H9 (cell line): ENCODE data around the gene SDR42E2. TPM values are rescaled to one million over a fixed set of nuclear protein-coding genes. Genes with fewer than 3 reads are reported as not detected.

Experiments
- DNase-seq: peaks from one replicate; pipeline ENCODE4 v3.0.0-alpha.2; 2017
- H2AFZ ChIP-seq: one replicate; pipeline ENCODE4 v1.6.1; 2013; ENCODE audit warnings: mild to moderate bottlenecking, low read length, control low read depth, moderate library complexity
- H2AK5ac ChIP-seq: 2 replicates; pipeline ENCODE4 v1.6.1; 2013; ENCODE audit warnings: low read length, control low read depth, mixed read lengths; ENCODE audit not compliant: insufficient read length
- H2BK120ac ChIP-seq: one replicate; pipeline ENCODE4 v1.6.1; 2013; ENCODE audit warnings: low read depth, mild to moderate bottlenecking, low read length, control low read depth, inconsistent platforms; ENCODE audit not compliant: poor library complexity, severe bottlenecking
- H2BK12ac ChIP-seq: 2 replicates; pipeline ENCODE4 v1.6.1; 2013; ENCODE audit warnings: low read length, control low read depth, mixed read lengths, low read depth; ENCODE audit not compliant: insufficient read length
- H2BK15ac ChIP-seq: 2 replicates; pipeline ENCODE4 v1.6.1; 2013; ENCODE audit warnings: low read depth, low read length, control low read depth
- H2BK20ac ChIP-seq: one replicate; pipeline ENCODE4 v1.6.1; 2013; ENCODE audit warnings: low read depth, mild to moderate bottlenecking, low read length, control low read depth, inconsistent platforms; ENCODE audit not compliant: poor library complexity, severe bottlenecking
- H2BK5ac ChIP-seq: 2 replicates; pipeline ENCODE4 v1.6.1; 2013; ENCODE audit warnings: low read length, control low read depth, mixed read lengths; ENCODE audit not compliant: insufficient read length
- H3K14ac ChIP-seq: 2 replicates; pipeline ENCODE4 v1.6.1; 2013; ENCODE audit warnings: low read length, control low read depth; ENCODE audit not compliant: insufficient read depth
- H3K18ac ChIP-seq: 2 replicates; pipeline ENCODE4 v1.6.1; 2013; ENCODE audit warnings: low read depth, mild to moderate bottlenecking, mixed read lengths, low read length, control low read depth; ENCODE audit not compliant: insufficient read length
- H3K23ac ChIP-seq: 2 replicates; pipeline ENCODE4 v1.6.1; 2013; ENCODE audit warnings: low read length, control low read depth, mixed read lengths, low read depth; ENCODE audit not compliant: insufficient read length
- H3K23me2 ChIP-seq: 2 replicates; pipeline ENCODE4 v1.6.1; 2013; ENCODE audit warnings: low read depth, mild to moderate bottlenecking, mixed read lengths, low read length, control low read depth; ENCODE audit not compliant: insufficient read length, poor library complexity, severe bottlenecking
- H3K27ac ChIP-seq: 2 replicates; pipeline ENCODE4 v1.5.1; 2013; ENCODE audit warnings: low read length, control low read depth, mixed read lengths, low read depth; ENCODE audit not compliant: insufficient read length
- H3K27me3 ChIP-seq: 2 replicates; pipeline ENCODE4 v1.6.1; 2013; ENCODE audit warnings: low read length, control low read depth, inconsistent platforms; ENCODE audit not compliant: insufficient read depth
- H3K4ac ChIP-seq: 2 replicates; pipeline ENCODE4 v1.6.1; 2013; ENCODE audit warnings: low read depth, mild to moderate bottlenecking, control low read depth, inconsistent platforms, low read length, moderate library complexity
- H3K4me1 ChIP-seq: 2 replicates; pipeline ENCODE4 v1.6.1; 2013; ENCODE audit warnings: low read length, control low read depth, inconsistent platforms; ENCODE audit not compliant: insufficient read depth
- H3K4me2 ChIP-seq: 2 replicates; pipeline ENCODE4 v1.6.1; 2013; ENCODE audit warnings: low read length, control low read depth, mixed read lengths; ENCODE audit not compliant: insufficient read length, insufficient read depth
- H3K56ac ChIP-seq: 2 replicates; pipeline ENCODE4 v1.6.1; 2013; ENCODE audit warnings: low read depth, mild to moderate bottlenecking, mixed read lengths, low read length, control low read depth; ENCODE audit not compliant: insufficient read length
- H3K79me1 ChIP-seq: 2 replicates; pipeline ENCODE4 v1.6.1; 2013; ENCODE audit warnings: low read depth, mild to moderate bottlenecking, moderate library complexity, low read length, control low read depth, inconsistent platforms; ENCODE audit not compliant: insufficient read depth, poor library complexity, severe bottlenecking
- H3K79me2 ChIP-seq: 2 replicates; pipeline ENCODE4 v1.6.1; 2013; ENCODE audit warnings: low read length, control low read depth, inconsistent platforms; ENCODE audit not compliant: insufficient read depth
- H3K9ac ChIP-seq: 2 replicates; pipeline ENCODE4 v1.6.1; 2013; ENCODE audit warnings: low read length, control low read depth, mixed read lengths; ENCODE audit not compliant: insufficient read length; ENCODE audit errors: extremely low read depth
- H3K9me3 ChIP-seq: one replicate; pipeline ENCODE4 v1.6.1; 2013; ENCODE audit warnings: low read depth, low read length, inconsistent platforms; ENCODE audit not compliant: control insufficient read depth
- H3T11ph ChIP-seq: one replicate; pipeline ENCODE4 v1.6.1; 2013; ENCODE audit warnings: mild to moderate bottlenecking, low read length, control low read depth, inconsistent platforms
- H4K20me1 ChIP-seq: one replicate; pipeline ENCODE4 v1.6.1; 2013; ENCODE audit not compliant: control insufficient read depth, insufficient read length, insufficient read depth
- H4K5ac ChIP-seq: 2 replicates; pipeline ENCODE4 v1.6.1; 2013; ENCODE audit warnings: low read depth, mild to moderate bottlenecking, mixed read lengths, low read length, control low read depth; ENCODE audit not compliant: insufficient read length
- H4K8ac ChIP-seq: replicated peaks from 2 replicates; pipeline ENCODE4 v1.6.1; 2013; ENCODE audit warnings: low read length, control low read depth, mixed read lengths, low read depth; ENCODE audit not compliant: insufficient read length
- H4K91ac ChIP-seq: 2 replicates; pipeline ENCODE4 v1.6.1; 2013; ENCODE audit warnings: low read depth, mild to moderate bottlenecking, moderate library complexity, mixed read lengths, low read length, control low read depth; ENCODE audit not compliant: insufficient read length
- H3K27ac Mint-ChIP-seq, 3 experiments: 2 replicates in 2 of 3; 3 replicates in 1 of 3; pipeline ENCODE4 v1.8.0; 2020 to 2021; ENCODE audit warnings: mixed read lengths in 3 of 3, mild to moderate bottlenecking in 1 of 3, moderate library complexity in 1 of 3
- H3K27me3 Mint-ChIP-seq: 2 replicates; pipeline ENCODE4 v1.8.0; 2021; ENCODE audit warnings: low read depth, mild to moderate bottlenecking, moderate library complexity, mixed read lengths
- H3K36me3 Mint-ChIP-seq, 3 experiments: 2 replicates in 2 of 3; 3 replicates in 1 of 3; pipeline ENCODE4 v1.8.0; 2020 to 2021; ENCODE audit warnings: low read depth in 3 of 3, mixed read lengths in 3 of 3; ENCODE audit not compliant: insufficient read depth in 1 of 3
- H3K4me1 Mint-ChIP-seq, 2 experiments: 2 replicates each; pipeline ENCODE4 v1.8.0; 2020; ENCODE audit warnings: mixed read lengths in 2 of 2
- H3K4me3 Mint-ChIP-seq, 2 experiments: 2 replicates in 1 of 2; 3 replicates in 1 of 2; pipeline ENCODE4 v1.8.0; 2020 to 2021; ENCODE audit warnings: mild to moderate bottlenecking in 2 of 2, mixed read lengths in 2 of 2, moderate library complexity in 1 of 2
- H3K9me3 Mint-ChIP-seq, 2 experiments: 2 replicates in 1 of 2; 3 replicates in 1 of 2; pipeline ENCODE4 v1.8.0; 2020; ENCODE audit warnings: mild to moderate bottlenecking in 2 of 2, mixed read lengths in 2 of 2, moderate library complexity in 1 of 2
- WGBS: extraction: QIAGEN DNeasy Blood & Tissue Kit; methylation state at CpG from one replicate; pipeline ENCODE4 v1.1.7; 2013; ENCODE audit warnings: missing lambda C conversion rate, low lambda C conversion rate, mixed read lengths; ENCODE audit not compliant: insufficient read length; ENCODE audit errors: extremely low coverage; 5-methylcytosine and 5-hydroxymethylcytosine counted together
- total RNA-seq: library from RNA; stranded (reverse); gene quantifications from 2 replicates; pipeline ENCODE4 v1.2.1, GENCODE V29; 2021
- TF ChIP-seq, protein P1 (sequence below): fragments of 200-600 bp; sonication (generic); conservative IDR thresholded peaks from 3 replicates; pipeline ENCODE4 v1.8.0; 2021; ENCODE audit warnings: antibody characterized with exemption, mild to moderate bottlenecking

The SDR42E2 gene
- total RNA-seq, 1 experiment from 2014 or later = 0.09 TPM

DNA sequence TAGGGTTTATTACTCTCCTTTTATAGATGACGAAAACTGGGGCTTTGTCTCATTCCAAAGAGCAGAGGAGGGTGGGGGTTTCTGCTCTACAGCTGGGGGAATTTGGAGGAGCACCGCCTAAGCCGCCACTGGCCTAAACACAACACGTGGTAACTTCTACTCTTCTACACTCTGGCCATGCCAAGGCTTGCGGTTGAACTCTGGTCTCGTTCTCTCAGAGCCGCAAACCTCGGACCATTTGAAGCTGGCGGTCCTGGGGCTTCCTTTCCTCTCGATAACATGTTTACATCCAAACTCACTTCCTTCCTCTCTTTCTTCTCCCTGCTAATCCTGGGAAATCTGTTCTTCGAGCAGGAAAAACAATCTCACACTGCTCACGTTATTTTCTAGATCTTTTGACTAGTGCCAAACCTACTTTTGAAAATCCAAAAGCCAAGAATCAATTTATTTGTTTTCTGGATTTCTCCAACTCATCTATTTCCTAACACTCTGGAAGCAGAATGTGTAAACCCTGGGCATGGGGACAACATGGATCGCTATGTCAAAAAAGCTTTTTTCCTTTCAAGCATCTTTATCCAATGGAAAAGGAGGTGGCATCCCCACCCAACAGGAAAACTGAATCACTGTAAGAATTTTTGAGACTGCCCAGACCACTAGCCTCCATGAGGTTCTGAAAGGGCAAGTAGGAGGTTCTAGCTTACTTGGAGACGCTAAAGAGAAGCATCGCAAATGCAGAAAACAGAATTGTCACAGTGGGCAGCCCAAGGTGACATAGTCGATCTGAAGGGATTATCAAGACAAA lies 30.2 kb downstream of the SDR42E2 start:
- Histone ChIP-seq H3T11ph (no peak overlapping the region), H4K8ac (no peak overlapping the region), H3K4me2 (peak overlapping the region; percentile 86), H3K27me3 (no peaks in the 10 kb centered on the region), H2BK20ac (no peak overlapping the region), H3K14ac (no peak overlapping the region), H2BK15ac (no peak overlapping the region), H4K20me1 (no peaks in the 10 kb centered on the region), H3K18ac (no peak overlapping the region), H3K9me3 (no peaks in the 10 kb centered on the region), H3K9ac (no peak overlapping the region), H3K4me1 (no peaks in the 10 kb centered on the region; the same call in 1 of the 2 replicates), H3K56ac (no peak overlapping the region), H3K23me2 (peaks cover 12% of the 10 kb centered on the region), H4K91ac (no peak overlapping the region), H3K23ac (no peak overlapping the region), H2BK120ac (no peak overlapping the region), H3K79me1 (no peaks in the 10 kb centered on the region), H2AFZ (no peak overlapping the region), H2BK12ac (no peak overlapping the region), H2BK5ac (no peak overlapping the region), H2AK5ac (no peak overlapping the region), H3K4ac (no peak overlapping the region), H4K5ac (no peak overlapping the region), H3K27ac (no peak overlapping the region), H3K79me2 (no peaks in the 10 kb centered on the region)
- peak; percentile 63 for DNase-seq
- H3K4me1 Mint-ChIP-seq = peaks cover 30 to 36% of the 10 kb centered on the region in 2 experiments
- peaks cover 3 to 4% of the 10 kb centered on the region in 2 experiments; a peak in 3 of 5 replicates for H3K9me3 Mint-ChIP-seq
- H3K27me3 Mint-ChIP-seq = peaks cover 11% of the 10 kb centered on the region
- peak overlapping the region in 2 of 3 experiments; percentile 66 to 91; a peak in 3 of 7 replicates for H3K27ac Mint-ChIP-seq
- TF ChIP-seq, protein P1, sequence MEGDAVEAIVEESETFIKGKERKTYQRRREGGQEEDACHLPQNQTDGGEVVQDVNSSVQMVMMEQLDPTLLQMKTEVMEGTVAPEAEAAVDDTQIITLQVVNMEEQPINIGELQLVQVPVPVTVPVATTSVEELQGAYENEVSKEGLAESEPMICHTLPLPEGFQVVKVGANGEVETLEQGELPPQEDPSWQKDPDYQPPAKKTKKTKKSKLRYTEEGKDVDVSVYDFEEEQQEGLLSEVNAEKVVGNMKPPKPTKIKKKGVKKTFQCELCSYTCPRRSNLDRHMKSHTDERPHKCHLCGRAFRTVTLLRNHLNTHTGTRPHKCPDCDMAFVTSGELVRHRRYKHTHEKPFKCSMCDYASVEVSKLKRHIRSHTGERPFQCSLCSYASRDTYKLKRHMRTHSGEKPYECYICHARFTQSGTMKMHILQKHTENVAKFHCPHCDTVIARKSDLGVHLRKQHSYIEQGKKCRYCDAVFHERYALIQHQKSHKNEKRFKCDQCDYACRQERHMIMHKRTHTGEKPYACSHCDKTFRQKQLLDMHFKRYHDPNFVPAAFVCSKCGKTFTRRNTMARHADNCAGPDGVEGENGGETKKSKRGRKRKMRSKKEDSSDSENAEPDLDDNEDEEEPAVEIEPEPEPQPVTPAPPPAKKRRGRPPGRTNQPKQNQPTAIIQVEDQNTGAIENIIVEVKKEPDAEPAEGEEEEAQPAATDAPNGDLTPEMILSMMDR = no peak
- peak overlapping the region; percentile 84 to 92 for H3K4me3 Mint-ChIP-seq
- peaks cover 0 to 2% (median 0%) of the 10 kb centered on the region in 3 experiments; a peak in 1 of 7 replicates for H3K36me3 Mint-ChIP-seq
- WGBS = no CpG with 5 or more reads among the region's 16 CpGs
